ENCODE data around the gene CLEC16A. TPM values are rescaled to one million over a fixed set of nuclear protein-coding genes. Genes with fewer than 3 reads are reported as not detected.

Gene CLEC16A
- total and polyA plus RNA-seq, 2 experiments from 2014 or later = 17.5 to 26.8 TPM

DNA sequence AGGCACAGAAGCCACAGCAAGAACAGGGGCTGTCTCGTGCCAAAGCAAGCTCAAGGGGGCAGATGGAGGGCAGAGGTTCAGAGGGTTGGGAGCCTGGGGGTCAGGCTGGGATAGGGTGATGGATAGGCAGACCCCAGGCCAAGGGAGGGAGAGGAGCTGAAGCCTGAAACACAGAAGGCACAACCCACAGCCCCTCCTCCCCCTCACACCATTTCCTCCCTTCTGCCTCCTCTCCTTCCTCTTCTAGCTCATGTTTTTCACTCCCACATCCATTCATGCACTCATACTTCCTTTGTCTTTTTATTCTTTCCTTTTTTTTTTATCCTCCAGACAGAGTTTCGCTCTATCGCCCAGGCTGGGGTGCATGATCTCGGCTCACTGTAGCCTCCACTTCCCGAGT, 250.5 kb downstream of the CLEC16A start:
- Histone ChIP-seq H3K9me3 (ENCODE audit: low read depth) (no peaks in the 10 kb centered on the region), H3K27me3 (no peaks in the 10 kb centered on the region), H3K4me1 (ENCODE audit: low read depth) (no peaks in the 10 kb centered on the region), H3K27ac (no peak overlapping the region), H3K36me3 (no peaks in the 10 kb centered on the region), H3K4me3 (no peak overlapping the region)
- DNase-seq (ENCODE audit: low read depth in 1 of 2, low spot score in 1 of 2) = no peak
- TF ChIP-seq, protein P1, sequence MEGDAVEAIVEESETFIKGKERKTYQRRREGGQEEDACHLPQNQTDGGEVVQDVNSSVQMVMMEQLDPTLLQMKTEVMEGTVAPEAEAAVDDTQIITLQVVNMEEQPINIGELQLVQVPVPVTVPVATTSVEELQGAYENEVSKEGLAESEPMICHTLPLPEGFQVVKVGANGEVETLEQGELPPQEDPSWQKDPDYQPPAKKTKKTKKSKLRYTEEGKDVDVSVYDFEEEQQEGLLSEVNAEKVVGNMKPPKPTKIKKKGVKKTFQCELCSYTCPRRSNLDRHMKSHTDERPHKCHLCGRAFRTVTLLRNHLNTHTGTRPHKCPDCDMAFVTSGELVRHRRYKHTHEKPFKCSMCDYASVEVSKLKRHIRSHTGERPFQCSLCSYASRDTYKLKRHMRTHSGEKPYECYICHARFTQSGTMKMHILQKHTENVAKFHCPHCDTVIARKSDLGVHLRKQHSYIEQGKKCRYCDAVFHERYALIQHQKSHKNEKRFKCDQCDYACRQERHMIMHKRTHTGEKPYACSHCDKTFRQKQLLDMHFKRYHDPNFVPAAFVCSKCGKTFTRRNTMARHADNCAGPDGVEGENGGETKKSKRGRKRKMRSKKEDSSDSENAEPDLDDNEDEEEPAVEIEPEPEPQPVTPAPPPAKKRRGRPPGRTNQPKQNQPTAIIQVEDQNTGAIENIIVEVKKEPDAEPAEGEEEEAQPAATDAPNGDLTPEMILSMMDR (IDR thresholded peaks at IDR 0.05; ENCODE audit: low read depth, low read length) = no peak

GRCh38 chr16:11196286-11196828, 252.0 kb downstream of the CLEC16A start:
- no peaks in the 10 kb centered on the region for H3K36me3 ChIP-seq
- H3K27ac ChIP-seq = no peak overlapping the region
- no peaks in the 10 kb centered on the region for H3K4me1 ChIP-seq (ENCODE audit: low read depth)
- H3K9me3 ChIP-seq (ENCODE audit: low read depth) = no peaks in the 10 kb centered on the region
- DNase-seq (ENCODE audit: low read depth in 1 of 2, low spot score in 1 of 2) = no peak
- TF ChIP-seq, protein P1 (IDR thresholded peaks at IDR 0.05; ENCODE audit: low read depth, low read length) = no peak
- no peaks in the 10 kb centered on the region for H3K27me3 ChIP-seq
- H3K4me3 ChIP-seq = no peak overlapping the region

DNA sequence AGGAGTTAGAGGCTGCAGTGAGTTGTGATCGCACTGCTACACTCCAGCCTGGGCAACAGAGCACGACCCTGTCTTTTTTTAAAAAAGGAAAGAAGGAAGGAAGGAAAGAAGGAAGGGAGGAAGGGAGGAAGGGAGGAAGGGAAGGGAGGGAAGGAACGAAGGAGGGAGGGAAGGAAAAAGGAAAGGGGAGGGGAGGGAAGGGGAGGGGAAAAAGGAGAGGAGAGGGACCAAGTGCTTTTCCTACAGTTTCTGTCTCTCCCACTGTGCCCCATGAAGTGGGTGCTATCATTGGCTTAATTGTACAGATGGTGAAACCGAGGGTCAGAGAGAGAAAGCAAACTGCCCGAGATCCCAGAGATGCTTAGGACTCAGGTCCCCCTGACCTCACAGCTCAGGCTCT, 254.0 kb downstream of the CLEC16A start:
- Histone ChIP-seq H3K4me1 (ENCODE audit: low read depth) (no peaks in the 10 kb centered on the region), H3K4me3 (no peak overlapping the region), H3K9me3 (ENCODE audit: low read depth) (no peaks in the 10 kb centered on the region), H3K36me3 (no peaks in the 10 kb centered on the region), H3K27me3 (no peaks in the 10 kb centered on the region), H3K27ac (no peak overlapping the region)
- DNase-seq (ENCODE audit: low read depth in 1 of 2, low spot score in 1 of 2) = no peak
- TF ChIP-seq, protein P1 (IDR thresholded peaks at IDR 0.05; ENCODE audit: low read depth, low read length) = no peak

DNA sequence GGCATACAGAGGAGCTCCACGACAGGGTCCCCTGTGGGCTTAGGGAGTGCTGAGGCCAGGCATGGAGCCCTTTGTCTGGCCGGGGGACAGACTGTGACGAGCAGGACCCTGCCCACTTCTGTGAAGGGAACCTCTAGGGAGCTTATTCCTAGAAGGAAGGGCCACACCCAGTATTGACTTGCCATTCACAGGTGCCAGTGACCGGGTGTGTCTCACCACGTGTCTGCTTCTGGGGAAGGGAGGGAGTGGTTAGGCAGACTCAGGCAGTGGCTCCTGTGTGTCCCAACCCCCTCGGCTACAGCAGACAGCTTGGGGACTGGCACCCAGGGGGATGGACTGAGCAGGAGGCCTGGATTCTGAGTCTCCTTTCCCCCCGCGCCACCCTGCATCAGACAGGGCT, 254.5 kb downstream of the CLEC16A start:
- no peaks in the 10 kb centered on the region for H3K27me3 ChIP-seq
- no peak overlapping the region for H3K4me3 ChIP-seq
- H3K36me3 ChIP-seq = no peaks in the 10 kb centered on the region
- H3K4me1 ChIP-seq (ENCODE audit: low read depth) = no peaks in the 10 kb centered on the region
- TF ChIP-seq, protein P1 (IDR thresholded peaks at IDR 0.05; ENCODE audit: low read depth, low read length) = no peak
- no peaks in the 10 kb centered on the region for H3K9me3 ChIP-seq (ENCODE audit: low read depth)
- no peak for DNase-seq (ENCODE audit: low read depth in 1 of 2, low spot score in 1 of 2)
- H3K27ac ChIP-seq = no peak overlapping the region

DNA sequence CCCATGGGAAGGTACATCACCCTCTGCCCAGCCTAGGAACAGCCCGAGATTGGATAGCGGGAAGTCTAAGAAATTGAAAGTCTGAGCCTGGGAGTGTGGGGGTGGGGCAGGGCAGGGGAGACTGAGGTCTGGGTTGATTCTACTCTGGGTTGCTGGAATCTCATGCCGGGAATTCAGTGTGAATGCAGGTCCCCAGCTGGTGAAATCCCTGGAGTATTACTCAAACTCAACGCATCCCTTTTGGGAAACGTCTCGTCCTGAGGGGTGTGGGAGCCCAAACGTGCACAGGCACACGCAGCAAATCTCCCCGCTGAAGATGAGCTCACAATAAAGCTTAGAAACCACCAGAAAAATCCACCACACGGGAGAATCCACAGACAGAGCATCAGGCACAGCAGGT, 256.2 kb downstream of the CLEC16A start:
- Histone ChIP-seq H3K4me1 (ENCODE audit: low read depth) (no peaks in the 10 kb centered on the region), H3K36me3 (no peaks in the 10 kb centered on the region), H3K27ac (no peak overlapping the region), H3K4me3 (no peak overlapping the region), H3K27me3 (no peaks in the 10 kb centered on the region), H3K9me3 (ENCODE audit: low read depth) (no peaks in the 10 kb centered on the region)
- no peak for DNase-seq (ENCODE audit: low read depth in 1 of 2, low spot score in 1 of 2)
- TF ChIP-seq, protein P1 (IDR thresholded peaks at IDR 0.05; ENCODE audit: low read depth, low read length) = no peak

Data from cardiac muscle cell (in vitro differentiated cells and primary cell).